Measurements from ENCODE around the gene COL13A1.

COL13A1 gene

DNA sequence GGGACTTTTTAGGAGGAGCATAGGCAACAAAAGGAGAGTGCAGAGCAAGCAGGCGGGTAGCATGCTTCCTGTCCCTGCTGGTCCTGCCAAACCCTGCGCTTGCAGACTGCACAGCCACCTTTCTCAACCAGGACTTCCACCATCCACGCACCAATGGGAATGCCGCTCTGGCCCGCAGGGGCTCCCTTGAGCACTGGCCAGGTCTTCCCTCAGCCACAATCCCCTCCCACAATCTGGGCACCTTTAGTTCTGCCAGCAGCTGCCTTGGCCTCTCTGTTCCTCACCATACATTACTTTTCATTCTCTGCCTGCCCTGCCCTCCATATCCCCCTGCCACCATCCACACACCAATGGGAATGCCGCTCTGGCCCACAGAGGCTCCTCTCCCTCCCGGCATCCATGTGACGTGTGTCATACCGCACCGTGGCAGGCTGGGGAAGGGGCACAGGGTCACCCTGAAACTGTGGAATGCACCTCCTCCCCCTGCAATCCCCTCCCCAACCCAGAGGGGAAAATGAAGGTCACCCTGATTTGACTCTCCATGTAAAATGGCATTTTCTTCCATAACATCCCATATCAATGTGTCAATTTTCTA, 153.6 kb downstream of the COL13A1 start:
- DNase-seq = no peak

DNA sequence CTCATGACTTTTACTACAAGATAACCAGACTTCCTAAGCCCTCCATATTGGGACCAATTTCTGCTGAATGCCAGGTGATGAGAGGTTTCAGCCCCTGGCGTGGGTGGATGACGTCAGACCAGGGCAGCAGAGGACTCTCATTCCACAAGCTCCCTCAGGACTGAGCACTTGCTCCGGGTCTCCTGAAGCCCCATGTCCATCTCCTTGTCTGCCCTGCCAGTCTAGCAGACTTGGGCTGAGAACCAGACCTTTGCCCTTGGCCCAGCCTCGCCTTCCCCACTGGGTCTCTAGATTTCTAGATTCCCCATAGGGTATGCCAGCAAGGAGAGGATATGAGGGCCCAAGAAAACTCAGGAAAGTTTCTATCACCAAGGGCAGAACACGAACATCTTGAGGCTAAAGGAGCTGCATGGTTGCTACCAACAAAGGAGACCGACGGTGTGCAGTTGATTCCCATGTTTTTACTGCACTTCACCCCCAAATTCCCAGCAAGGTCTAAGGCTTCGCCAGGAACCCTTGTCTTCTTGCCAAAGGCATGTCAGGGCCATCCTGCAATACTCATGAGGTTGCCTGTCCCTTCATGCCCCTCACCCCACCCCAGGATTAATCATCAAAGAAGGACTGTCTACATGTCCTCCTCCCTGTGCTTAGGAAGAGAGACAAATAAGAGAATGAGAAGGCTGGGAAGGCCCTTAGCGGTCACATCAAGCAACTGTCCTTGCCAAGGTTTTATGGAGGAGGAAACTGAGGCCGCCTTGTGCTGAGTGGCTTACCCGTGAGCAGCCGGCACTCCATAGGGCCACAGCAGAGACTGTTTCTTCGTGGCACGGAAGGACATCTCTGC, 154.4 kb downstream of the COL13A1 start:
- DNase-seq = no peak

DNA sequence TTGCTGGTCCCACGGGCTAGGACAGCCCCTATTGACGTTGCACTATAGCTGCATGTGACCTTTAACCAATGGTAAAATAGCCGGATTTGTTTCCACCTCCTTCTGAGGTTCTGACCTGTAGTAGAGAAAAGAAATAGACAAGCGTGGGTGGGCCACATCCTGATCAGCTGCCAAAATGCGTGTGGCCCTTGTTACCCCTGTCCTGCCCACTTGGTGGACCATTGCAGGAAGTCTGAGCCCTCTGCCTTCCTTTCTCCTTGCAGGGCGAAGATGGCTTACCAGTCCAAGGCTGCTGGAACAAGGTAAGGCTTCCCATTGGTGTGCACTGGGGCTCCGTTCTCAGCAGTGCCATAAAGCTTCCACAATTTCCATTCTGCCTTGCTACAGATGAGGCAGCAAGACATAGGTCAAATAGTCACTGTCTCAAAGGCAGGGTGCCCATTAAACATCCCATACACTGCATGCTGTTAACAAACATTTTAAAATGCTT, 155.1 kb downstream of the COL13A1 start:
- no peak for DNase-seq

DNA sequence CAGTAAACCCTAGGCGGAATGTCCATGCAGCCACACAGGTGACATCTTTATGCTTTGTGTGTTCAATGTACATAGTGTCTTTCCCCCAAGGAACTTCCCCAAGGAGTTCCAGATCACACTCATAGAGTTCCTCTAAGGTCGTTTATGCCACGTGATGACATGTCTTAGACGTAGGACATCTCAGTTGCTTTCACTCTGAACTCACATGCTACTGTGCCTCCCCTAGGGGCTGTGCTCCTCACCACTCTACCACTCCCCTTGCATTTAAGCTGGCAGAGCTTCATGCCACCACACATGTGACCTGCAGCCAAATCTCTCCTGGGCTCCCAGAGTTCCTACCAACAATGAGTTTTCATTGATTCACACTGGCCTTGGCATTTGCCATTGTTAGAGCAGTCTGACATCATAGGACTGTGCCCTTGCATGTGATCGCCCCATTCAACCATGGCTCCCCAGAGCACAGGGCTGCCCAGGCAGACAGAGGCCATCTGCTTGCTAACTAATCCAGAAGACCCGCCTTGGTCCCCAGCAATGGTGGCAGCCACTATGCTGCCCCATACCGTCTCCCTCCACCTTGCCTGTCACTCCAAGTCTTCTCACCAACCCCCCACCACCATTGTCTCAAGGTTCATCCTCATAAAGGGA, 155.7 kb downstream of the COL13A1 start:
- no peak for DNase-seq

DNA sequence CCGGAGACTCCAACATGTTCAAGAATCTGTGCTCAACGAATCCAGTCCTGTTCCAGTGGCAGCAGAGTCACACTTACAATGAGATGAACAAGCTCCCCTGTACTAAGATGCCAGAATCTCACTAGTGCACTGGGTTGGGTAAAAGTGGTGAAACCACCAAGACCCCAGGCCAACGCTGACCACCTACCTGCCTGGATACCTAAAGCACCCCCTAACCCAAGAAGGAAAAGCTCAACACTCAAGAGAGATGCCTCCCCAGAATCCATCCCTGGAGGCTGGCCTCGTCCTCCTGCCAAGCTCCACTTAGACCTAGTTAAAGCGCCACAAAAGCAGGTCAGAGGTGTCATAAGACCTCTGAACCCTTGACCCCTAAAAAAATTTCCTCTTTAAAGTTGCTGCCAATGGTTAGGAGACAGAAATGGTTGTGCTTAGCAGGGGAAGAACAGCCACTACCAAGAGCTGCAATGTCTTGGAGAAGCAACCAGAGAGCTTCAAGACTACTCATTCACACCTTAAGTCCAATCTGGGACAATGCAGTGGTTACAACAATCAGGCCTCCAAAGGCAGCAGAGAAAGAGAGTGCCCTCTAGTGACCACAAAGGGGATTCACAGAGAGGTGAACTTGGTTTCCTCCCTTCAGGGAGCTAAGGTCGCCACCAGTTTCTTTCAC, 156.3 kb downstream of the COL13A1 start:
- DNase-seq = peak; percentile 30

DNA sequence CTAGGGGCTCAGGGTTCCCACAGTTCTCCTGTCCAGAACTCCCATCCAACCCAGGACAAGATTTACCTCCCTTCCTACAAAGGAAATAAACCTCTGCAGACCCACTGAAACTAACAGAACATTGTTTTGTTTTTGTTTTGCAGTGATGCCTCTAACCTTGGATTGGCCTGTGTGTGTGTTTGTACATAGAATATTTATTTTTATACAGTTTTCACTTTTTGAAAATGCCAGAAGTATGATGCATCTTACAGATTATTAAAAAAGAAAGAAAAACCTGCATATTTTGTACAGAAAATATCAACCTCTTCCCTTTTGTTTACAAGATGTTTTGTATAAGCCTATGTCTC, 156.8 kb downstream of the COL13A1 start:
- no peak for DNase-seq

DNA sequence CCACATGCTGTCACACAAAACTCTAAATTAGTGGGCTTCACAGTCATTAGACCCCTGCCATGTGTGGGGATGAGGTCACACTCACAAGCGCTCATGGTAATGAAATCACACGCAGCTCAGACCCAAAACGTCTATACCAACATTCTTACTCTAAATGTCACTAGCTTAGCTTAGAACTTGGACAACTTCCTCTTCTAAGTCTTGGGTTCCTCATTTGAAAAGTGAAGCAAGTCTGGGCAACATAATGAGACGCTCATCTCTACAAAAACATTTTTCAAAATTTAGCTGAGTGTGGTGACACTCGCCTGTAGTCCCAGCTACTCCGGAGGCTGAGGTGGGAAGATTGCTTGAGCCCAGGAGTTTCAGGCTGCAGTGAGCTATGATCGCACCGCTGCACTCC, 158.2 kb downstream of the COL13A1 start:
- DNase-seq = no peak

DNA sequence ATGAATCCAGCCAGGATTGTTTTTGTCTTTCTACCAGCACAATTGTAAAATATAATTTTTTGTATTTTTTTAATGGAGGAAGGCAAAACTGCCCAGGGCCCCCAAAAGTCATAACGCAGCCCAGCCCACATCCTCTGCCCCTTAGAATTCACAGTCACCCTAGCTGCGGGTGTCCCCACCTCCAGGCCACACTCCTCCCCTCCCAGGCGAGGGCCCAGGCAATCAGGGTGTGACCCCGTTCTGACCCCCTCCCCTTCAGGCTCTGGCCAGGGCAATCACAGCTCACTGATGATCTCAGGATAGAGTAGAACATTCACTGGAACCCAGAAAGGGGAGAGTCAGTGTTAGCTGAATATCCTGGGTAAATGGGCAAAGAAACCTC, 158.9 kb downstream of the COL13A1 start:
- DNase-seq = no peak

DNA sequence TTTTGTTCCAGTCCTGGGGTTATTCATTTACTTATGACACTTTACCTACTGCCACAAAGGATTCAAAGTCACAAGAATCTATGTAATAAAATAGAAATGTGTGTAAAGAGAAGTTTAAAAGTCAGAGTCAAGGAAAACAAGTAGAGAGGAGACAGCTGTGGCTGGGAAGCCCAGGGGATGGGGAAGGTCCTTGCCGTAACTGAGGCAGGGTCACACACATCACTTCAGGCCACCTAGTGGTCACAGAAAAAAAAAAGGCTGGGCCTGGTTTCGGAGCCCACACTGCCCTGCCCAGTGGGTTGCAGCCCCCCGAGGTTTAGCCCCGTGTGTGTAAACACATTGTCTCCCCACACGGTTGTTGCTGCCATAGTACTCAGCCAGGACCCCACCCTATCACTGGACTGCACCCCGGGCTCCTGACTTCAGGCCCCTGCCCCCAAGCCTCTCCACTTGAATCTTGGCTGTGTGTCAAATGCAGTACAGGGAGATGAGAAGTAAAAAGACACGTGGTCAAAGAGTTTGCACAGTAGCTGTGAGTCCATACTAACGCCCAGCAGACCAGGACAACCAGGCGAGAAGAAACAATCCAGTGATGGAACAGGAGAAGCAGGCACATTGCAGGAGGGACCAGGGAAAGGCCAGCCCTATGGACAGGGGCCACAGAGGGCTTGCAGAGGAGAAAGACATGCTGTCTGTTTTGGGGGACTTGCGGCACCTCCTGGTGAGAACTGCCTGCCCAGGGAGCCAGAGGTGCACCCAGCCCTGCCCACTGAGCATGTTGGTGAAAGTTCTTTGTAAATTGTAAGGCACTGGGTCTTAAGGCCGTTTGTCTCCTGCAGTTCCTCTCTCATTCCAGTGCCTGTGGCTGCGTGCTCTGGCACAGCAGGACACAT, 159.5 kb downstream of the COL13A1 start:
- DNase-seq = no peak

DNA sequence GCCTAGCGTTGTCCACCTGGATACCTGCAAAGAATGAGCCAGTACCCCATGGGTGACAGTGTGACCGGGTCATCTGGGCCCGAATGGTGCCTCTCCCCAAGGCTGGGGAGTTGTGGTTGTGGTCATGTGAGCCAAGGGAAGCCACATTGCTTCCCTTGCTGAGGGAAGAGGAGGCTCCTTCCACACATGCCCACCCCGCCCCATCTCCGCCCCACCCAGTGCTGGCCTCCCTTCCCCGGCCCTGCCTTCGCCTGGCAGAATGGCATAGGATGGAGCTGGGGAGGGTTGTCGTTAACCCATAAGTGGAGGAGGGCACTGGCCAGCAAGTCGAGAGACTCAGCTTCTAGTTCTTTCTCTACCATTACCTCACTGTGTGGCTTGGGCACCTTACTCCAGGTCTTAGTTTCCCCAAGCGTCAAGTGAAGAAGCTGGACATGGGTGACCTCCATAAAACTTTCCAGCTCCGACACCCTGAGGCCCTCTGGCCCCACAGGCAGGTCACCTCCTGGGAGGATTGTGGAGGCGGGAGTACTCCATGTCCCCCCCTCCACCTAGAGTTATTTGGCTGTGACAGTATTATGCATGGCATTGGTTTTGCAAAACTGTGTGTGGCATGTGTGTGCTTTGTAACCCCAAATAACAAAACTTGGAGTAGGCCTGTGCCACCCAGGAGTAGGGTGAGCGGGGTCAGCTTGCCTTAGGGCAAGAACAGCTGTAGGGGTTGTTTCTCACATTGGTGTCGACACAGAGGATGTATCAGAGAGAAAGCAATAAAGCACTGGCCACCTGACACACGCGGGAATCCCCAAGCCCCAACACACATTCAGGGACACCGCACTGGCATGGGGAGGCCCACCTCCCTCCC, 160.4 kb downstream of the COL13A1 start:
- DNase-seq = no peak

DNA sequence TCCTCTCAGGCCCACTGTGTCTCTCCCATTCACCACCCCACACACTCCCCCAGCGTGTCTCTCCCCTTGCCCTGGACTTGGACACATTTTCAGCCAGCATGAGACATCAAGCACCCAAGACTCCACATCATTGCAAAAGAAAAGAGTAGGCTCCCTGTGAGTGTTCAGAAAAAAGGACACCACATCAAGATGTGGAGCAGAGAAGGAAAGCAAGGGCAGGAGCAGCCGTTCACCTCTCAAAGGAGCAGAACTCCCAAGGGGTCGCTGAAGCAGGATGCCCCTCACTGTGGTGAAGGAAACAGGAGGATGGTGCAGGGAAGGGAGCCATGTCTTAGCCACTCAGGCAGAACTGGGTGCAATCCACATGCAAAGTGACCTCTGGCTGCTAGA, 161.0 kb downstream of the COL13A1 start:
- DNase-seq = no peak

DNA sequence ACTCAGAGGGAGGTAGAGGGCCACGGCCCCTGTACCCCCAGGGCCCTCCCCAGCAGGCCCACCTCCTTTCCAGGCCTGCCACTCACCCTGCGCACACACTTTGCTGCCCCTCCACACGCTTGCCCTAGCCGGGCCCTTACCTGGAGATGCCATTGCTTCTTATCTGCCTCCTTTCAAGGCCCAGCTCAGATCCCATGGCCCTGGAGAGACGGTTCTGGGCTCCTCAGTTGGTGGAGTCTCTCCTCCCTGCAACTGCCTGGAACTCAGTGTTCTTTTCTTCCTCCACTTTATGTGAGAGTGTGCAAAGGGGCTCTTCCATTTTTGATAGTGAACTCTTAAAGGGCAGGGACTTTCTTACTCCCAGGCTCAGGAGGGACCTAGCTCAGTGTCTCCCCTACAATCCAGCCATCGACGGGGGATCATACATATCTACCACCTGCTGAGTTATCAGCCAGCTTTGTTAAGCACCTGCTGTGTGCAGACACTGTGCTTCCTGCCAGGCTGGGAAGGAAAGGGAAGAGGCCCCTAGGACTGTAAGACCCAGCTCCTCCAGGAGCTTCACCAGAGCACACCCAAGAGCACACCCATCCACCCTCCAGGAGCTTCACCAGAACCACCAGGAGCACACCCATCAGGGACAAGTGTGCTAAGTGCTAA, 161.6 kb downstream of the COL13A1 start:
- no peak for DNase-seq

DNA sequence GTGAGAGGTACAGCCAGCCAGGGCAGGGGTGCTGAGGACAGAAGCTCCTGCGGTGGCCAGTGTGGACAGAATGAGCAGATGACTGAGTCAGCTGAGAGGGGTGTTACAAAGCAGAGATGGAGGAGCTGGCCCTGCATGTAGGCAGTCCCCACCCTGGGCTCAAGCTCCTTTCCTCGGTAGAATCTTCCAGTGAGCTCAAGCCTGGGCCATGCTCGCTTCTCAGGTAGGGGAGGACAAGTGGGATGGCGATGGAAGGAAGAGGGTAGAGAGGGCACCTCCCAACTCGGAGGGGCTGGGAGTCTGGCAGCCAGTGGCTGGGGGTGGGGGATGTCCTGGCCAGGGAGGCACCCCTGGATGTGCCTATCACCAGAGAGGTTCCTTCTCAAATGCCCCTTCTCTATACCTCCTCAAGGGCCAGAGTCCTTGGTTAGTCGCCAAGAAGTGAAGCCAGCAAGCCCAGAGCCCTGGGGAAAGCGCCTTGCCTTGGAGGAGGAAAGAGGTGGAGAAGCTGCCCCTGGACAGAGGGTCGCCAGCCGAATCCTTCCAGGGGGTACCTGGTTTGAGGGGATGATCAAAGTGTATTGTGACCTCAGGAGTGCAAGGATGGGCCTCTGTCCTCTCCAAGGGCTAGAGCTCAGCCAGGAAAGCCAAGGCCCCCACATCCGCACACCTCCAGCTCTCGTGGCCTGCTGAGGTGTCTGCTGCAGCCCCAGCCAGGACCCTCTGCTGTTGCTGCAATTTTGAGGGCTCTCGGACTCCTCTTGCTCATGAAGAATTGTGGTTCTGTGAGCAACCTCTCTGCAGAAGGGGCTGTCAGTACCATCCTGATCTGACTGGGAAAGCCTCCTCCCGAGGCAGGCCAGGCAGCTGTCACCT, 162.4 kb downstream of the COL13A1 start:
- no peak for DNase-seq

DNA sequence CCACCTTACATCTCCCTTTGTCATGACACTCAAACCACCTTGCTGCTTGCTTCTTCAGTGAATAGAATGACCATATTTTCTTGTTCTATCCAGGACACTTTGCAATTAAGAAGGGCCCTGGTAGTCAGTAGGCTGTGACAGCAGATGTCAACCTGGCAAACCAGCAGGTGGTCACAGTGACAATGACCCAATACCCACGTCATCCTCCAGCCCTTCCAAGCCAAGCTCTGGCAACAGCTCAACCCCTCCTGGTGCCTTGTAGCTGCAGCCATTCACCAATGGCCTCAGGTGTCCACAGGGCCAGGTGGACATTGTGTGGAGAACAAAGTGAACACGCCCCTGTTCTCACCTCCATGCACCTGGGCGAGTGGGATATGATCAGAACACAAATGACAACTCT, 163.4 kb downstream of the COL13A1 start:
- no peak for DNase-seq

DNA sequence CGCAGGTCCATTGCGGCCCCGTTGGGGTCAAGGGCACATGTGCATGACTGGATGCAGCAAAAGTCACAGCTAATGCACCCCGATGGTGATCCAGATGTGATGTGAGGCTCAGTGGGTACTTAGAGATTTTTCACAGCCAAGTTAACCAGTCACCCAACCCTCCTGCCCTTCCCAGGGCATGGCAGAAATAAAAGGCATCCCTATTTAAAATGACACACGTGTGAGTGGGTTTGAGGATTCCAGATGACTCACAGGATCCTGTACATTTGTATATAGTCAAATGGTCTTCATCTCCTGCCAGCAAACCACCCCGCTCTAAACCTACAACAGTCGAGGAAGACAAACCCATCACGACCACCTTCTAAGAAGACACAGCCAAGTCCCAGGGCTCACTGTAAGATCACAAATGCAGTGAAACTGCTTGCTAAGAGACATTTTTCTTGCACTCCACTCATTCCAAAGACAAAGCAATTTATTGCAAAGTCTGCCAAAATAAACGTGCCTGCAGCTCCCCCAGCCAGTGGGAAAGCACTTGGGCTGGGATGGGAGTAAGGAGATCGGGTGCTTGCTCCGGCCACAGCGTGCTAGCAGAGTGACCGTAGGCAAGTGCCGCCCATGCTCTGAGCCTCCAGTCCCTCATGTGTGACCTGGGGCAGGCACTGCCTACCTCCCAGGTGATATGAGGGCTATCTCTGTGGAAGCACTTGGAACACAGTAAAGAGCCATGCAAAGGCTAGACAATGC, 164.4 kb downstream of the COL13A1 start:
- no peak for DNase-seq

DNA sequence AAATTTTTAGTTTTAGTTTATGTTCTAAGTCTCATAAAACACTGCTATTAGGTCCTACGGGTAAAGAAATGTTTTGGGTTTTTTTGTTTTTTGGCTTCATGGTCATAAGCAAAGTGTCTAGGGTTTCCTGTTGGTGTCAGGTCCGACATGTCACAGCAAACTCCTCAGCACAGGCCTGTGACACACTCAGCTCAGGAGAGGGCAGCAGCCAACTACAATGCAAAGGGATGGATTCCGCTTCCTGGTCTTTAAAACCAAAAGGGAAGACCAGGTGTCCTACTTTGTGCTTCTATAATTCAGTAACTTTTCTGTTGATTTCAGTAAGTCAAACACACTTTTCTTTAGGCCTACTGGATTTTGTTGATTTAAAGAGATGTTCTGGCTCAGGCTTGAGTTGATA, 167.1 kb downstream of the COL13A1 start:
- DNase-seq = no peak

DNA sequence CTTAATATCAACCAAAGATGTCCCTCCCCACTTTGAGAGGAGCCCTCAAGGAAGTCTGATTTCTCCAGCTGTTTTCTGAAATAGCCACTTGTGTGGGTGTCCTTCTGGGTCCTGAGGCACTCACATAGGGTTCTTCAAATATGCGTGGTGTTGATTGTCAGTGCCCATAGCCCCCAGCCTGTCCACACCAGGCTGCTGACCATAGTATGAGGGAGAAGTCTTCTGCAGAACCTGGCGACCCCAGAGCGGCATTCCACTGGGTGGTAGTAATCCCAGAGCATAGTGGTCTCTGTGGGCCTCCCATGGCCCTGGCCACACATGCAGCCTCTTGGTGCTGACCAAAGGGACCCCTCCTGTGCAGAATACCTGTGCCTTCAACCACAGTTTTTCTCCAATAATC, 168.3 kb downstream of the COL13A1 start:
- no peak for DNase-seq

DNA sequence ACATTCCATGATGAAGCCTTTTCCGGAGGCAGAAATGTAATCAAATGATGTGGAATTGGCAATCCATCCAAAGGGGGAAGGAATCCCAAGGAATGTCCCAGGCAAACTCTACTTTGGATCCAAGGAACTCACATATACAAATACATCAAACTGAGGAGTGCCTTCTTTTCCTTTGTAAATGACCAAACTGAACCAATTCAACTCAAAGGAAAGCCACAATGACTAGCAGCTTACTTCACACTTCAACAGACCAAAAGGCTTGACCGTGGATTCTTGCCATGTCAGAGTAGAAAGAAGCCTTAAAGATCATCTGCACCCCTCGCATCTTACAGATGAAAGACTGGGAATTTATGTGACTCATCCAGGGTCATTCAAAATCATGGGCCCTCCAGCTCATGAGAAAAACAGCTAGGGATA, 171.3 kb downstream of the COL13A1 start:
- no peak for DNase-seq

DNA sequence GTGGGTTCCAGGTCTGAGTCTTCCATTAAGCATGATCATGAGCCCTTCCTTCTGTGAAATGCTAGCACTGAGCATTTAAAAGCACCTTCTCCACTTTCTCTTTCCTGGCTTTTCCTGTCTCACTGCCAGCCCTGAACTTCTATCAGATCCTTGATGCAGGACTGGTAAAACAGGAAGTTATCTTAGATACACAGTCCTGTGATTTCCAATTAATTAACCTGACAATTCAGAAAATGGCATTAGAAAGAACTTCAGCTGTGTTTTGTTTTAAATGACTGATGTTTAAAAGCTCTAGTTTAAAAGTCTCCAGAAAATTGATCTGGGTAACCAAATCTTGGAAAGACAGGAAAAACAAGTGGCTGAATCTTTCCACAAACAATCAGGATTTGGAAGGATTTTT, 172.0 kb downstream of the COL13A1 start:
- no peak for DNase-seq

Data from stimulated activated CD4-positive, alpha-beta T cell treated with anti-CD3 and anti-CD28 coated beads, Interleukin-15, amount 100 ng/mL, for 24 hours (primary cell).